ENCODE results near the gene ZNF366. TPM values are rescaled to one million over a fixed set of nuclear protein-coding genes. Genes with fewer than 3 reads are reported as not detected.

Gene ZNF366
- 2.5 TPM for total RNA-seq

GRCh38 chr5:72507231-72507906 lies at the start of gene ZNF366:
ZNF366 (minus strand) TSS chr5:72507410; CDS start chr5:72461496, 45,914 bp downstream.

Other genes with a start within 250 kb of the ZNF366 start
- 56.4 TPM for gene MRPS27, start 187.2 kb downstream of the ZNF366 start, total RNA-seq
- gene PTCD2, start 187.0 kb downstream of the ZNF366 start, total RNA-seq = 10.1 TPM

Measured in camera-type eye (tissue), 1 donor.